Measurements from ENCODE around the gene ANK3. TPM values are rescaled to one million over a fixed set of nuclear protein-coding genes. Genes with fewer than 3 reads are reported as not detected.

ANK3 gene
- polyA plus RNA-seq, 1 donor (not counting 4 experiments of a cell fraction or from before 2014, with no cell fraction given): 8.3 TPM

DNA sequence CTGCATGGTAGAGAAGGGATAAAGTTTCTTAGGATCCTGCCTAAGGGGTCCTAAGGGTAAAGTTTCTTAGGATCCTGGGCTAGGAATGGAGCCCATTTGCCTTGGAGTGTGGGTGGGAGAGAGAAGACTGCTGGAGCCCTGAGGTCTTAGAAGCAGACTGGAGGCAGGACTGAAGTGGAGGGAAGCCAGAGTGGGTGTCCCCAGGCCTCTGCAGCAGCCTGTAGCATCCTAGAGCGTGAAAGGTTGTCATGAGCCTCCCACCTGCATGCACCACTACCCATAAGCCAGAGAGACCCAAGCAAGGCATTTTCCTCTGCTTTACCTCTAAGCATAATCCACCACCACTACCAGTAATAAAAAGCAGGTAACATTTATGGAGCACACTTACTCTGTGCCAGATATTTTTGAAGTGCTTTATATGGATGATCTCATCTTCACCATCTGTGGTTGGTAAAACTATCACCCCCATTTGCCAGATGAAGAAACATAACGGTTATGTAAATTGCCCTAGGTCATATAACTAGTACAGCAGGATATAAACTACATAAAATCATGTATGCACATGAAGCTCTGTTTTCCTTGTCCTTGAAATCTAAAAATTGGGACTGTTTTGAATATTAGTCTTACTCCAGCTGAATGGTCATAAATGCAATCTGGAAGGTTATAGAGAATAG lies 379.8 kb downstream of the ANK3 start:
- Histone ChIP-seq H3K36me3 (ENCODE audit: control insufficient read depth in 2 of 2, extremely low read depth in 1 of 2, insufficient read depth in 2 of 2, low read length in 2 of 2) (no peaks in the 10 kb centered on the region), H3K9me3 (ENCODE audit: control insufficient read depth, low read depth, low read length) (no peaks in the 10 kb centered on the region), H2AFZ (ENCODE audit: control insufficient read depth, low read length) (no peak overlapping the region), H3K27me3 (ENCODE audit: control insufficient read depth, extremely low read depth, insufficient read depth, low read length) (no peaks in the 10 kb centered on the region), H3K9ac (ENCODE audit: control insufficient read depth, extremely low read depth, insufficient read depth, low read length) (no peak overlapping the region), H3K9me1 (ENCODE audit: control insufficient read depth, extremely low read depth, insufficient read depth, low read length) (no peaks in the 10 kb centered on the region), H4K20me1 (ENCODE audit: control insufficient read depth, extremely low read depth, insufficient read depth, low read length) (no peaks in the 10 kb centered on the region), H3K4me2 (ENCODE audit: control insufficient read depth, extremely low read depth, insufficient read depth, low read depth, low read length) (no peak overlapping the region), H3K27ac (ENCODE audit: control insufficient read depth, insufficient read depth, low read length) (no peak overlapping the region), H3K79me2 (ENCODE audit: control insufficient read depth, insufficient read depth, low read length) (no peaks in the 10 kb centered on the region), H3K4me1 (ENCODE audit: control insufficient read depth, extremely low read depth, insufficient read depth, low read length) (peaks cover 6% of the 10 kb centered on the region), H3K4me3 (ENCODE audit: control insufficient read depth in 2 of 3, extremely low read depth in 1 of 3, insufficient read depth in 2 of 3, low read depth in 1 of 3, low read length in 3 of 3) (no peak overlapping the region)
- TF ChIP-seq EZH2 (IDR thresholded peaks at IDR 0.05; ENCODE audit: low read length): no peak
- no peak for TF ChIP-seq CTCF (optimal IDR thresholded peaks at IDR 0.05 in 1 of 3, IDR thresholded peaks at IDR 0.05 in 1 of 3, conservative IDR thresholded peaks at IDR 0.05 in 1 of 3; ENCODE audit: extremely low read depth in 1 of 3, insufficient read depth in 2 of 3, low read length in 3 of 3)
- dilution Hi-C loops (cut with MboI; ENCODE audit: extremely low pct_ligation_motif_present, low sequenced_read_pairs): no loop called here
- no peak for DNase-seq (ENCODE audit: low read depth, low spot score)
- no peak for FAIRE-seq

DNA sequence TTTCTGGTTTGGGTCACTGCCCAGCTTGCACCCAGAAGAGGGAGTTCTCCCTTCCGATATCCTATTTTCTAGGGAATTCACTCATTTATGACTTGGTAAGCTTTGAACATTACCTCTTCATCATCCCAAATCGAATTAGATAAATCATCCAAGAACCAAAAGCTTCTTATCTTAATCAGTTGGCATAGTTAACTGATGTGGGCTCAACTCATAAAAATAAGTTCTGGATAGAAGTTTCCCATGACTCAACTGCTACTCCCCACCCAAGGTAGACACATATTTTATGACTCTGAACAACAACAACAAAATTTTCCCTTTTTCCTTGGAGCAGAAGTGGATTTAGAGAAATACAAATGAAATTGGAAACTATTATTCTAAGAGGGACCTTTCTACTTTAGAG lies 380.4 kb downstream of the ANK3 start:
- Histone ChIP-seq H3K4me3 (ENCODE audit: control insufficient read depth in 2 of 3, extremely low read depth in 1 of 3, insufficient read depth in 2 of 3, low read depth in 1 of 3, low read length in 3 of 3) (no peak overlapping the region), H3K79me2 (ENCODE audit: control insufficient read depth, insufficient read depth, low read length) (no peaks in the 10 kb centered on the region), H3K36me3 (ENCODE audit: control insufficient read depth in 2 of 2, extremely low read depth in 1 of 2, insufficient read depth in 2 of 2, low read length in 2 of 2) (no peaks in the 10 kb centered on the region), H3K27ac (ENCODE audit: control insufficient read depth, insufficient read depth, low read length) (no peak overlapping the region), H3K4me1 (ENCODE audit: control insufficient read depth, extremely low read depth, insufficient read depth, low read length) (peaks cover 6% of the 10 kb centered on the region), H4K20me1 (ENCODE audit: control insufficient read depth, extremely low read depth, insufficient read depth, low read length) (no peaks in the 10 kb centered on the region), H3K9me1 (ENCODE audit: control insufficient read depth, extremely low read depth, insufficient read depth, low read length) (no peaks in the 10 kb centered on the region), H3K9ac (ENCODE audit: control insufficient read depth, extremely low read depth, insufficient read depth, low read length) (no peak overlapping the region), H3K27me3 (ENCODE audit: control insufficient read depth, extremely low read depth, insufficient read depth, low read length) (no peaks in the 10 kb centered on the region), H3K4me2 (ENCODE audit: control insufficient read depth, extremely low read depth, insufficient read depth, low read depth, low read length) (no peak overlapping the region), H2AFZ (ENCODE audit: control insufficient read depth, low read length) (no peak overlapping the region), H3K9me3 (ENCODE audit: control insufficient read depth, low read depth, low read length) (no peaks in the 10 kb centered on the region)
- TF ChIP-seq EZH2 (IDR thresholded peaks at IDR 0.05; ENCODE audit: low read length) (no peak), CTCF (optimal IDR thresholded peaks at IDR 0.05 in 1 of 3, IDR thresholded peaks at IDR 0.05 in 1 of 3, conservative IDR thresholded peaks at IDR 0.05 in 1 of 3; ENCODE audit: extremely low read depth in 1 of 3, insufficient read depth in 2 of 3, low read length in 3 of 3) (no peak)
- FAIRE-seq (no peak), DNase-seq (ENCODE audit: low read depth, low spot score) (no peak)
- dilution Hi-C loops (cut with MboI; ENCODE audit: extremely low pct_ligation_motif_present, low sequenced_read_pairs): no loop called here

Measured in keratinocyte (primary cell).